ENCODE data around the gene HCN1.
"Not testable (repeated sequence)": the region's sequence is repeated elsewhere in the genome, so short reads cannot be mapped to it uniquely, and the experiment has no call there.

HCN1 gene

DNA sequence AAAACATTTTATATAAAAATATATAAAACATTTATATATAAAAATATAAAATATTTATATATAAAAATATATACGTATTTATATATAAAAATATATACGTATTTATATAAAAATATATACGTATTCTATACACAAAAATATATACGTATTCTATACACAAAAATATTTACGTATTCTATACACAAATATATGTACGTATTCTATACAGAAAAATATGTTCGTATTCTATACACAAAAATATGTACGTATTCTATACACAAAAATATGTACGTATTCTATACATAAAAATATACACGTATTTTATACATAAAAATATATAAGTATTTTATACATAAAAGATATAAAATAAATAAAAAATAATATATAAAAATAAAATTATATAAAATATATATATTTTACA is 323.6 kb downstream of the HCN1 start:
- Histone ChIP-seq H2AFZ (no peak overlapping the region), H3K27ac (no peak overlapping the region), H3K4me3 (ENCODE audit: low read depth, low read length) (no peak overlapping the region), H3K79me2 (no peaks in the 10 kb centered on the region), H3K4me2 (ENCODE audit: low read length) (no peak overlapping the region), H3K9ac (no peak overlapping the region), H3K4me1 (no peaks in the 10 kb centered on the region), H3K9me3 (ENCODE audit: control insufficient read depth, low read length) (no peaks in the 10 kb centered on the region), H3K27me3 (ENCODE audit: control insufficient read depth, insufficient read depth, low read length) (no peaks in the 10 kb centered on the region), H3K36me3 (ENCODE audit: control insufficient read depth, insufficient read depth, low read length) (no peaks in the 10 kb centered on the region)
- TF ChIP-seq, protein P1, sequence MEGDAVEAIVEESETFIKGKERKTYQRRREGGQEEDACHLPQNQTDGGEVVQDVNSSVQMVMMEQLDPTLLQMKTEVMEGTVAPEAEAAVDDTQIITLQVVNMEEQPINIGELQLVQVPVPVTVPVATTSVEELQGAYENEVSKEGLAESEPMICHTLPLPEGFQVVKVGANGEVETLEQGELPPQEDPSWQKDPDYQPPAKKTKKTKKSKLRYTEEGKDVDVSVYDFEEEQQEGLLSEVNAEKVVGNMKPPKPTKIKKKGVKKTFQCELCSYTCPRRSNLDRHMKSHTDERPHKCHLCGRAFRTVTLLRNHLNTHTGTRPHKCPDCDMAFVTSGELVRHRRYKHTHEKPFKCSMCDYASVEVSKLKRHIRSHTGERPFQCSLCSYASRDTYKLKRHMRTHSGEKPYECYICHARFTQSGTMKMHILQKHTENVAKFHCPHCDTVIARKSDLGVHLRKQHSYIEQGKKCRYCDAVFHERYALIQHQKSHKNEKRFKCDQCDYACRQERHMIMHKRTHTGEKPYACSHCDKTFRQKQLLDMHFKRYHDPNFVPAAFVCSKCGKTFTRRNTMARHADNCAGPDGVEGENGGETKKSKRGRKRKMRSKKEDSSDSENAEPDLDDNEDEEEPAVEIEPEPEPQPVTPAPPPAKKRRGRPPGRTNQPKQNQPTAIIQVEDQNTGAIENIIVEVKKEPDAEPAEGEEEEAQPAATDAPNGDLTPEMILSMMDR (IDR thresholded peaks at IDR 0.05), result no peak

DNA sequence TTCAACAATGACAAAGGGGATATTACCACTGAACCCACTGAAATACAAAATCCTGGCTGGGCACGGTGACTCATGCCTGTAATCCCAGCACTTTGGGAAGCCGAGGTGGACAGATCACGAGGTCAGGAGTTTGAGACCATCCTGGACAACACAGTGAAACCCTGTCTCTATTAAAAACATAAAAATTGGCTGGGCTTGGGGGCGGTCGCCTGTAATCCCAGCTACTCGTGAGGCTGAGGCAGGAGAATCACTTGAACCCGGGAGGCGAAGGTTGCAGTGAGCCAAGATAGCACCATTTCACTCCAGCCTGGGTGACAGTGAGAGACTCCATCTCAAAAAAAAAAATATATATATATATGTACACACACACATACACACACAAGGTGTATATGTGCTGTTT is 324.8 kb downstream of the HCN1 start:
- not testable (repeated sequence) for H3K79me2 ChIP-seq; H3K4me1 ChIP-seq; H2AFZ ChIP-seq; H3K27ac ChIP-seq; H3K27me3 ChIP-seq (ENCODE audit: control insufficient read depth, insufficient read depth, low read length); H3K9ac ChIP-seq; H3K4me3 ChIP-seq (ENCODE audit: low read depth, low read length); H3K4me2 ChIP-seq (ENCODE audit: low read length); H3K9me3 ChIP-seq (ENCODE audit: control insufficient read depth, low read length); H3K36me3 ChIP-seq (ENCODE audit: control insufficient read depth, insufficient read depth, low read length)

DNA sequence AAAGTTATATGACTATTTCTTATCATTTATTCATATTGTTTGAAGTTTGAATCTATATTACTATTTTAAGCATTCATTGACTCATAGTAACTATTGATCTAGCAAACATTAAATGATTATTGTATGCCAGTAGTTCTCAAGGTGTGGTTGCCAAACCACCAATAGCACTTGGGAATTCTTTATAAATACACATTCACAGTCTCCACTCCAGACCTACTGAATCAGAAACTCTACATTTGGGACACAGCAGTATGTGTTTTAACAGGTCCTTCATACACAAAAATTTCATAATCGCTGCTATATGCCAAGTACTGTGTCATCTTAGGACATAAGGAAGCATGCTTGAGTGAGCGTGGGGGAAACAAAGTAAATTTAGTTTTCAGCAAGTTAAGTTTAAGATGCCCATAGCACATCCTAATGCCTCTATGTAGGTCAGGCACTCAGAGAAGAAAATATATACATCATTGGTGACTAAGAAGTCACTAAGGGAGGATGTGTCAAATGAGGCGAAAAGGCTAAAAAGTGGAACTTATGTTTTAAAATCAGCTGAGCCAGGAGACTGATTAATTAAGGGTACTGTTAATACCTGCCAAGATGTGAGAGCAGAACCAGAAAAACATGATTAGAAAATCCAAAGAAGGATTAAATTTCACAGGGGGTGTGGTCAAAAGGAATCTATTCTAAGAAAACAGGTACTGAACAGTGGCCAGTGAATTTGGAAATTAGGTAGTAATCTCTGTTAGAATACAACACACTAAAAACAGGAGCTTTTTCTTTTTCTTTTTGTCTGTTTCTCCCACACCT is 340.8 kb downstream of the HCN1 start:
- no peaks in the 10 kb centered on the region for H3K9me3 ChIP-seq (ENCODE audit: control insufficient read depth, low read length)
- H3K4me1 ChIP-seq, result no peaks in the 10 kb centered on the region
- H3K27me3 ChIP-seq (ENCODE audit: control insufficient read depth, insufficient read depth, low read length), result no peaks in the 10 kb centered on the region
- H3K4me3 ChIP-seq (ENCODE audit: low read depth, low read length), result no peak overlapping the region
- no peak overlapping the region for H3K27ac ChIP-seq
- TF ChIP-seq, protein P1 (IDR thresholded peaks at IDR 0.05), result no peak
- no peaks in the 10 kb centered on the region for H3K79me2 ChIP-seq
- H3K4me2 ChIP-seq (ENCODE audit: low read length), result no peak overlapping the region
- H3K36me3 ChIP-seq (ENCODE audit: control insufficient read depth, insufficient read depth, low read length), result no peaks in the 10 kb centered on the region
- no peak overlapping the region for H2AFZ ChIP-seq
- H3K9ac ChIP-seq, result no peak overlapping the region

DNA sequence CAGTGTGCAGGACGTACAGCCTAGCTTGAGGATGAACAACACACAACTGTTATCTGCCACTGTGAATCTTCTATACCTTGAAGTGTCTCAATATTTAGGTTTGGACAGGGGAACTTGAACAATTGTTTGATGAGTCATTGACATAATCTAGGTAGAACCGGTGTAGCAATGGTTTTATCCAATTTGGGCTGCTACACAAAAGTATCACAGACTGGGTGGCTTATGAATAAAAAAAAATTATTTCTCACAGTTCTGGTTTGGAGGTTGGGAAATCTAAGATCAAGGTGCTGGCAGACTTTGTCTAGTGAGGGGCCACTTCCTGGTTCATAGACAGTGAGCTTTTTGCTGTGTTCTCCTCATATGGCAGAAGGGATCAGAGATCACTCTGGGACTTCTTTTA is 359.7 kb downstream of the HCN1 start:
- no peaks in the 10 kb centered on the region for H3K79me2 ChIP-seq
- no peaks in the 10 kb centered on the region for H3K27me3 ChIP-seq (ENCODE audit: control insufficient read depth, insufficient read depth, low read length)
- no peaks in the 10 kb centered on the region for H3K4me1 ChIP-seq
- no peak overlapping the region for H3K4me2 ChIP-seq (ENCODE audit: low read length)
- H3K9ac ChIP-seq, result no peak overlapping the region
- no peak overlapping the region for H3K27ac ChIP-seq
- H3K4me3 ChIP-seq (ENCODE audit: low read depth, low read length), result no peak overlapping the region
- H3K36me3 ChIP-seq (ENCODE audit: control insufficient read depth, insufficient read depth, low read length), result no peaks in the 10 kb centered on the region
- TF ChIP-seq, protein P1 (IDR thresholded peaks at IDR 0.05), result no peak
- no peaks in the 10 kb centered on the region for H3K9me3 ChIP-seq (ENCODE audit: control insufficient read depth, low read length)
- H2AFZ ChIP-seq, result no peak overlapping the region

DNA sequence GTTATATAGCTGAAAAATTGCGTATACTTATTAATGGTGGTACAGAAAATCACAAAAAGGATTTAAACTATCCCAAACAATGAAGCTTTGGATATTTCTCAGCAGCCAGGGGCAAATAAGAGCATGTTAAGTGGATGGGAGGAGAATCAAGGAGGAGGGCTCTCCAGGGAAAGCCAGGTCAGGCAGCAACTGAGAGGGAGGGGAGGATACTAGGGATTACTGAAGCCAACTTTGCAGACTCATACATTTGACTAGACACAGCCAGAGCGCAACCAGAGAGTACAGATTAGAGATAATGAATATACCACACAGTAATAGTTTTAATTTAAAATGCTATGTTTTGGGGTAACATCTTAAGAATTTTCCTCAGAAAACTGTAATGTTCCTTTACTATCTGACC is 360.2 kb downstream of the HCN1 start:
- no peak overlapping the region for H3K27ac ChIP-seq
- H3K9me3 ChIP-seq (ENCODE audit: control insufficient read depth, low read length), result no peaks in the 10 kb centered on the region
- no peaks in the 10 kb centered on the region for H3K79me2 ChIP-seq
- no peaks in the 10 kb centered on the region for H3K36me3 ChIP-seq (ENCODE audit: control insufficient read depth, insufficient read depth, low read length)
- TF ChIP-seq, protein P1 (IDR thresholded peaks at IDR 0.05), result no peak
- no peak overlapping the region for H3K4me2 ChIP-seq (ENCODE audit: low read length)
- no peak overlapping the region for H2AFZ ChIP-seq
- no peak overlapping the region for H3K9ac ChIP-seq
- no peak overlapping the region for H3K4me3 ChIP-seq (ENCODE audit: low read depth, low read length)
- no peaks in the 10 kb centered on the region for H3K4me1 ChIP-seq
- H3K27me3 ChIP-seq (ENCODE audit: control insufficient read depth, insufficient read depth, low read length), result no peaks in the 10 kb centered on the region

All from parathyroid adenoma (tissue), 2 donors.